NCI-H2227 (cell line): ENCODE results near the gene PSMC3IP.

Source experiments
- DNase-seq: peaks from one replicate; lab custom pipeline; 2025; ENCODE audit not compliant: unreplicated experiment; lab: John Stamatoyannopoulos, UW

The PSMC3IP gene

GRCh38 chr17:42586514-42587230 lies 9.1 kb upstream of the PSMC3IP start:
- no peak for DNase-seq

- DNase-seq = no peak
Measured at GRCh38 chr17:42585353-42585752, 7.8 kb upstream of the PSMC3IP start.

- DNase-seq = no peak
Measured at GRCh38 chr17:42584880-42585279, 7.4 kb upstream of the PSMC3IP start.

- no peak for DNase-seq
Measured at GRCh38 chr17:42581744-42582270, 4.3 kb upstream of the PSMC3IP start.

GRCh38 chr17:42579794-42580551 lies 2.4 kb upstream of the PSMC3IP start:
- DNase-seq = no peak

- peak; percentile 85 for DNase-seq
Measured at GRCh38 chr17:42578282-42578869, 847 bp upstream of the PSMC3IP start.

- no peak for DNase-seq
Measured at GRCh38 chr17:42577140-42577531, 393 bp downstream of the PSMC3IP start.

GRCh38 chr17:42574463-42574862 lies 3.1 kb downstream of the PSMC3IP start:
- no peak for DNase-seq

GRCh38 chr17:42573095-42573494 lies 4.4 kb downstream of the PSMC3IP start:
- no peak for DNase-seq

- peak; percentile 50 for DNase-seq
Measured at GRCh38 chr17:42571435-42572225, 5.9 kb downstream of the PSMC3IP start.

- no peak for DNase-seq
Measured at GRCh38 chr17:42568341-42569111, 9.0 kb downstream of the PSMC3IP start.

- DNase-seq = peak; percentile 98
Measured at GRCh38 chr17:42566883-42567573, 10.5 kb downstream of the PSMC3IP start, which contains the start of gene MLX. TSS of gene MLX (plus strand) at chr17:42567100. CDS start at chr17:42567125, 25 bp downstream.

- peak; percentile 64 for DNase-seq
Measured at GRCh38 chr17:42566215-42566882, 11.2 kb downstream of the PSMC3IP start.

GRCh38 chr17:42565523-42566214 lies 11.9 kb downstream of the PSMC3IP start:
- no peak for DNase-seq

GRCh38 chr17:42564815-42565522 lies 12.6 kb downstream of the PSMC3IP start:
- no peak for DNase-seq

- DNase-seq = no peak
Measured at GRCh38 chr17:42563950-42564349, 13.6 kb downstream of the PSMC3IP start.

- DNase-seq = no peak
Measured at GRCh38 chr17:42563543-42563942, 14.0 kb downstream of the PSMC3IP start.

GRCh38 chr17:42563143-42563509 lies 14.4 kb downstream of the PSMC3IP start:
- DNase-seq = no peak
